ENCODE results near the gene NPAS1. TPM values are rescaled to one million over a fixed set of nuclear protein-coding genes. Genes with fewer than 3 reads are reported as not detected.
"Not testable (repeated sequence)": the region's sequence is repeated elsewhere in the genome, so short reads cannot be mapped to it uniquely, and the experiment has no call there.

Gene NPAS1
- total RNA-seq, 2 experiments from 2014 or later, result not detected

- CTCF ChIA-PET, result interaction anchor here (0.6 kb wide), 1 partner anchor 1307 kb away, joined by 4 read pairs; no protein-coding TSS in a partner anchor
- no peak overlapping the region for H3K4me3 Mint-ChIP-seq
- POLR2A ChIA-PET, result no interaction called here
- no peaks in the 10 kb centered on the region for H3K27me3 Mint-ChIP-seq
- H3K36me3 Mint-ChIP-seq, result no peaks in the 10 kb centered on the region
- DNase-seq, result no peak
- peaks cover 5% of the 10 kb centered on the region for H3K9me3 Mint-ChIP-seq
- no peak overlapping the region for H3K27ac Mint-ChIP-seq
- intact Hi-C loops (cut with micrococcal nuclease), result no loop called here
- no peaks in the 10 kb centered on the region for H3K4me1 Mint-ChIP-seq (ENCODE audit: low read depth)
Measured at GRCh38 chr19:47006496-47006895, 13.1 kb upstream of the NPAS1 start.

GRCh38 chr19:47010549-47010948 lies 9.1 kb upstream of the NPAS1 start:
- H3K36me3 Mint-ChIP-seq; H3K27ac Mint-ChIP-seq; H3K4me3 Mint-ChIP-seq; intact Hi-C loops (cut with micrococcal nuclease); DNase-seq; H3K9me3 Mint-ChIP-seq; H3K27me3 Mint-ChIP-seq: not testable (repeated sequence)
- ChIA-PET CTCF (interaction anchor here (1.7 kb wide), 1 partner anchor 111 kb away, joined by 3 read pairs; no protein-coding TSS in a partner anchor), POLR2A (interaction anchor here (0.7 kb wide), 1 partner anchor 18 kb away, joined by 3 read pairs; no protein-coding TSS in a partner anchor)
- peaks cover 10% of the 10 kb centered on the region for H3K4me1 Mint-ChIP-seq (ENCODE audit: low read depth)

GRCh38 chr19:47012617-47013016 lies 7.0 kb upstream of the NPAS1 start:
- H3K36me3 Mint-ChIP-seq, result no peaks in the 10 kb centered on the region
- no peak overlapping the region for H3K27ac Mint-ChIP-seq
- no peak overlapping the region for H3K4me3 Mint-ChIP-seq

GRCh38 chr19:47013041-47013517 lies 6.6 kb upstream of the NPAS1 start:
- no peaks in the 10 kb centered on the region for H3K9me3 Mint-ChIP-seq
- intact Hi-C loops (cut with micrococcal nuclease), result no loop called here
- no peaks in the 10 kb centered on the region for H3K36me3 Mint-ChIP-seq
- H3K4me3 Mint-ChIP-seq, result no peak overlapping the region
- CTCF ChIA-PET, result interaction anchor here (0.6 to 3.2 kb wide), 82 partner anchors 9 to 730 kb away, joined by 3 to 54 read pairs (median 5); partner anchors contain the start of gene ZC3H4
- H3K27ac Mint-ChIP-seq, result no peak overlapping the region
- POLR2A ChIA-PET, result interaction anchor here (0.6 to 1.6 kb wide), 2 partner anchors 231 to 422 kb away, joined by 4 to 5 read pairs; no protein-coding TSS in a partner anchor
- DNase-seq, result peak; percentile 77
- peaks cover 10% of the 10 kb centered on the region for H3K4me1 Mint-ChIP-seq (ENCODE audit: low read depth)
- peaks cover 4% of the 10 kb centered on the region for H3K27me3 Mint-ChIP-seq

More at GRCh38 chr19:47012617-47013016, 7.0 kb upstream of the NPAS1 start:
- no peak for DNase-seq
- Mint-ChIP-seq H3K27me3 (peaks cover 4% of the 10 kb centered on the region), H3K4me1 (ENCODE audit: low read depth) (peaks cover 10% of the 10 kb centered on the region), H3K9me3 (no peaks in the 10 kb centered on the region)
- intact Hi-C loops (cut with micrococcal nuclease), result no loop called here
- CTCF ChIA-PET, result interaction anchor here (0.6 to 3.2 kb wide), 75 partner anchors 9 to 731 kb away, joined by 3 to 54 read pairs (median 5); partner anchors contain the start of gene ZC3H4
- POLR2A ChIA-PET, result interaction anchor here (0.6 to 1.6 kb wide), 2 partner anchors 232 to 423 kb away, joined by 4 to 5 read pairs; no protein-coding TSS in a partner anchor

GRCh38 chr19:47018923-47019322 lies 714 bp upstream of the NPAS1 start:
- Mint-ChIP-seq H3K4me1 (ENCODE audit: low read depth) (peaks cover 15% of the 10 kb centered on the region), H3K4me3 (no peak overlapping the region), H3K27ac (no peak overlapping the region), H3K36me3 (no peaks in the 10 kb centered on the region), H3K9me3 (no peaks in the 10 kb centered on the region), H3K27me3 (peaks cover 33% of the 10 kb centered on the region)
- CTCF ChIA-PET, result interaction anchor here (0.8 kb wide), 1 partner anchor 192 kb away, joined by 3 read pairs; no protein-coding TSS in a partner anchor
- no peak for DNase-seq
- POLR2A ChIA-PET, result no interaction called here
- intact Hi-C loops (cut with micrococcal nuclease), result loop anchor here (2.0 kb wide), 1 partner anchor 14 kb away; no protein-coding TSS in a partner anchor

- ChIA-PET CTCF (interaction anchor here (0.6 to 4.3 kb wide), 2 partner anchors 7 to 134 kb away, joined by 4 to 25 read pairs; no protein-coding TSS in a partner anchor), POLR2A (no interaction called here)
- DNase-seq, result no peak
- no peaks in the 10 kb centered on the region for H3K9me3 Mint-ChIP-seq
- peaks cover 15% of the 10 kb centered on the region for H3K4me1 Mint-ChIP-seq (ENCODE audit: low read depth)
- H3K4me3 Mint-ChIP-seq, result no peak overlapping the region
- no peak overlapping the region for H3K27ac Mint-ChIP-seq
- intact Hi-C loops (cut with micrococcal nuclease), result loop anchor here (5.0 kb wide), 1 partner anchor 222 kb away; no protein-coding TSS in a partner anchor
- H3K36me3 Mint-ChIP-seq, result no peaks in the 10 kb centered on the region
- peaks cover 34% of the 10 kb centered on the region for H3K27me3 Mint-ChIP-seq
Measured at GRCh38 chr19:47020132-47020805, 632 bp downstream of the NPAS1 start.

GRCh38 chr19:47020992-47021496 lies 1.4 kb downstream of the NPAS1 start:
- no peaks in the 10 kb centered on the region for H3K9me3 Mint-ChIP-seq
- CTCF ChIA-PET, result interaction anchor here (4.3 kb wide), 1 partner anchor 8 kb away, joined by 25 read pairs; no protein-coding TSS in a partner anchor
- POLR2A ChIA-PET, result interaction anchor here (0.6 kb wide), 1 partner anchor 17 kb away, joined by 3 read pairs; no protein-coding TSS in a partner anchor
- DNase-seq, result no peak
- H3K4me3 Mint-ChIP-seq, result no peak overlapping the region
- peaks cover 40% of the 10 kb centered on the region for H3K27me3 Mint-ChIP-seq
- H3K36me3 Mint-ChIP-seq, result no peaks in the 10 kb centered on the region
- intact Hi-C loops (cut with micrococcal nuclease), result loop anchor here (5.0 kb wide), 1 partner anchor 221 kb away; no protein-coding TSS in a partner anchor
- no peak overlapping the region for H3K27ac Mint-ChIP-seq
- H3K4me1 Mint-ChIP-seq (ENCODE audit: low read depth), result peaks cover 15% of the 10 kb centered on the region

GRCh38 chr19:47021536-47022139 lies 2.0 kb downstream of the NPAS1 start:
- H3K27ac Mint-ChIP-seq, result no peak overlapping the region
- H3K4me1 Mint-ChIP-seq (ENCODE audit: low read depth), result peaks cover 15% of the 10 kb centered on the region
- no peaks in the 10 kb centered on the region for H3K9me3 Mint-ChIP-seq
- no peak for DNase-seq
- ChIA-PET POLR2A (no interaction called here), CTCF (interaction anchor here (0.5 to 4.3 kb wide), 4 partner anchors 8 to 283 kb away, joined by 3 to 25 read pairs (median 4); no protein-coding TSS in a partner anchor)
- peaks cover 46% of the 10 kb centered on the region for H3K27me3 Mint-ChIP-seq
- H3K4me3 Mint-ChIP-seq, result no peak overlapping the region
- no peaks in the 10 kb centered on the region for H3K36me3 Mint-ChIP-seq
- intact Hi-C loops (cut with micrococcal nuclease), result loop anchor here (5.0 kb wide), 1 partner anchor 221 kb away; no protein-coding TSS in a partner anchor

GRCh38 chr19:47022140-47022536 lies 2.5 kb downstream of the NPAS1 start:
- intact Hi-C loops (cut with micrococcal nuclease), result loop anchor here (5.0 kb wide), 1 partner anchor 220 kb away; no protein-coding TSS in a partner anchor
- H3K27me3 Mint-ChIP-seq, result peaks cover 51% of the 10 kb centered on the region
- POLR2A ChIA-PET, result no interaction called here

GRCh38 chr19:47022541-47023447 lies 3.2 kb downstream of the NPAS1 start:
- intact Hi-C loops (cut with micrococcal nuclease), result loop anchor here (5.0 kb wide), 1 partner anchor 220 kb away; no protein-coding TSS in a partner anchor
- Mint-ChIP-seq H3K36me3 (no peaks in the 10 kb centered on the region), H3K27me3 (peaks cover 54% of the 10 kb centered on the region), H3K9me3 (no peaks in the 10 kb centered on the region), H3K27ac (no peak overlapping the region), H3K4me1 (ENCODE audit: low read depth) (peaks cover 15% of the 10 kb centered on the region), H3K4me3 (no peak overlapping the region)
- ChIA-PET POLR2A (no interaction called here), CTCF (interaction anchor here (1.0 to 4.3 kb wide), 4 partner anchors 10 to 14 kb away, joined by 3 to 25 read pairs (median 3); no protein-coding TSS in a partner anchor)
- no peak for DNase-seq

More at GRCh38 chr19:47022140-47022536, 2.5 kb downstream of the NPAS1 start:
- DNase-seq, result no peak
- H3K36me3 Mint-ChIP-seq, result no peaks in the 10 kb centered on the region
- no peaks in the 10 kb centered on the region for H3K9me3 Mint-ChIP-seq
- CTCF ChIA-PET, result interaction anchor here (0.5 to 4.3 kb wide), 4 partner anchors 9 to 283 kb away, joined by 3 to 25 read pairs (median 4); no protein-coding TSS in a partner anchor
- H3K4me1 Mint-ChIP-seq (ENCODE audit: low read depth), result peaks cover 15% of the 10 kb centered on the region
- no peak overlapping the region for H3K27ac Mint-ChIP-seq
- no peak overlapping the region for H3K4me3 Mint-ChIP-seq

GRCh38 chr19:47023448-47023794 lies 3.8 kb downstream of the NPAS1 start:
- peaks cover 15% of the 10 kb centered on the region for H3K4me1 Mint-ChIP-seq (ENCODE audit: low read depth)
- ChIA-PET POLR2A (no interaction called here), CTCF (interaction anchor here (1.0 to 4.3 kb wide), 3 partner anchors 10 to 13 kb away, joined by 3 to 25 read pairs (median 3); no protein-coding TSS in a partner anchor)
- H3K9me3 Mint-ChIP-seq, result no peaks in the 10 kb centered on the region
- no peak overlapping the region for H3K4me3 Mint-ChIP-seq
- peaks cover 56% of the 10 kb centered on the region for H3K27me3 Mint-ChIP-seq
- no peak for DNase-seq
- intact Hi-C loops (cut with micrococcal nuclease), result loop anchor here (5.0 kb wide), 1 partner anchor 219 kb away; no protein-coding TSS in a partner anchor
- H3K36me3 Mint-ChIP-seq, result no peaks in the 10 kb centered on the region
- H3K27ac Mint-ChIP-seq, result no peak overlapping the region

All from activated CD4-positive, alpha-beta memory T cell treated with anti-CD3 and anti-CD28 coated beads for 36 hours (primary cell).